Fibroblast of mammary gland (primary cell): Measurements from ENCODE around the gene DMTF1.

Experiments
- DNase-seq: peaks from one replicate; pipeline ENCODE4 v3.0.0-alpha.2; 2010; ENCODE audit warnings: low read depth
- H3K4me3 ChIP-seq: 2 replicates; pipeline ENCODE4 v1.5.1; 2011; ENCODE audit warnings: low read depth, mild to moderate bottlenecking, low read length, moderate library complexity; ENCODE audit not compliant: control insufficient read depth
- CTCF ChIP-seq: conservative IDR thresholded peaks from 2 replicates; pipeline ENCODE4 v1.5.1; 2011; ENCODE audit warnings: low read depth, low read length, inconsistent platforms; ENCODE audit not compliant: control insufficient read depth, insufficient read depth

The DMTF1 gene

GRCh38 chr7:87154166-87154565 lies 1.9 kb downstream of the DMTF1 start:
- peak overlapping the region; percentile 80 for H3K4me3 ChIP-seq
- no peak for TF ChIP-seq CTCF

DNA sequence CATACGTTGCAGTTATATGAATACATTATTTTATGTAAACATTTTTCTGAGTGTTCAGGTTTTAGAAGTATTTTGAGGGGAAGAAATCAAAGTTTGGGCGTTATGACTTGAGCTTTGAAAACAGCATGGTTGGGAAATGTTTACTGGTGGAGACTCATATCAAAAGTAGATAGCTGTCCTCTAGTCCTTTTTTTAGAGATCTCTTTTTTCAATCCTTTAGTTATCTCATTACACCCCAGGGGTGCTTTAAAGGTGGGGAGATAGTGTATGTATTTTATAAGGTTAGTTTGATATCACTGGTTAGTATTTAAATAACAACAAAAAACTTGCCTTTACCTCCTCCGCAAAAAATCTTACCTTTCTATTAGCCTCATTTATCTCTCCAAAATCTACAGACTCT lies 2.3 kb downstream of the DMTF1 start:
- DNase-seq = no peak
- no peak for TF ChIP-seq CTCF

More at GRCh38 chr7:87154166-87154565, 1.9 kb downstream of the DMTF1 start:
- no peak for DNase-seq

GRCh38 chr7:87155788-87156187 lies 3.5 kb downstream of the DMTF1 start:
- TF ChIP-seq CTCF = no peak
- H3K4me3 ChIP-seq = no peak overlapping the region
- DNase-seq = peak; percentile 15

More for the DNA sequence above, 2.3 kb downstream of the DMTF1 start:
- peak overlapping the region; percentile 80 for H3K4me3 ChIP-seq

DNA sequence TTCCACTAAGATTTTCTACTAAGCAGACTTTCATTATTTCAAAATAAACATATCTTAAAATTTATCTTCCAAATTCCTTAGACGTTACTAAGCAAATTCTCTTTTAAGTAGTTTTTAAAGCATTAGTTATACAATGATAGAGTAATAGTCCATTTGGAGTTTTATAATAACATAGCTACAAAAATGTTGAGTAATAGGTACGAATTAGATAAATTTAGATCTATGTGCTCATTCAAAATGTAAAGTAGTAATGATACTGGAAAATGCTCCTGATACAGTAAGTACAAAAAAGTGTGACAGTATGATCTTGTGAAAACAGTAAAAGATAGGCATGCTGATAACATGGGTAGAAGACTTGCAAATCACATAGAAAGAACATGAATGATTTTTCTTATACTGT lies 4.5 kb downstream of the DMTF1 start:
- no peak for TF ChIP-seq CTCF
- peak; percentile 6 for DNase-seq
- no peak overlapping the region for H3K4me3 ChIP-seq

GRCh38 chr7:87159538-87159937 lies 7.3 kb downstream of the DMTF1 start:
- TF ChIP-seq CTCF = no peak
- no peak for DNase-seq

DNA sequence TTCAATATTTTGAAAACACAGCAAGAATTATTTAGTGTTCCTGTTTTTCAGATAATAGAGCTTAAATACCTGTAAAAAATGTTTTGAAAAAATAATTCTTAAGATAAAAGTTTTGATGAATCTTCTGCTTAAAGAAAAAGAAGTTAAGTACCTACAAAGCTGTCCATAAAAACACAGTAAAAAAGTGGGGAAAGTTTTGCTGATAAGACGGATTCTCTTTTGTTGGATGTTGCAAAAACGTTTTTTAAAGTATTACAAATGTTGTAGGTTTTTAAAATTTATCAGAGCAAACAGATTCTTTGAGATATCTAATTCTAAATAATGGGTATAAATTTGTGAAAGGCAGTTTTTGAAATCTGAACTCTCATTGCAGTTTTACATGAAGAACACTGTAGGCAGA lies 12.2 kb downstream of the DMTF1 start:
- H3K4me3 ChIP-seq = no peak overlapping the region
- DNase-seq = no peak

More at GRCh38 chr7:87159538-87159937, 7.3 kb downstream of the DMTF1 start:
- H3K4me3 ChIP-seq = no peak overlapping the region

More for the DNA sequence above, 12.2 kb downstream of the DMTF1 start:
- no peak for TF ChIP-seq CTCF
